GM21390 (cell line): Measurements from ENCODE around the gene ANLN.
"Not testable (repeated sequence)": the region's sequence is repeated elsewhere in the genome, so short reads cannot be mapped to it uniquely, and the experiment has no call there.

Source experiments
- ATAC-seq: cut with Tn5 transposase; IDR thresholded peaks from one replicate; pipeline ENCODE4 v1.9.1; 2021; ENCODE audit not compliant: unreplicated experiment

The ANLN gene

GRCh38 chr7:36389371-36390198 lies at the start of gene ANLN:
ANLN (plus strand) TSS chr7:36389862; CDS start chr7:36390027, 165 bp downstream.
- peak; percentile 72 for ATAC-seq

- no peak for ATAC-seq
These were observed 46.1 kb upstream of the ANLN start for GRCh38 chr7:36343548-36343947.

- ATAC-seq = no peak
These were observed 45.0 kb upstream of the ANLN start for GRCh38 chr7:36344622-36345021.

DNA sequence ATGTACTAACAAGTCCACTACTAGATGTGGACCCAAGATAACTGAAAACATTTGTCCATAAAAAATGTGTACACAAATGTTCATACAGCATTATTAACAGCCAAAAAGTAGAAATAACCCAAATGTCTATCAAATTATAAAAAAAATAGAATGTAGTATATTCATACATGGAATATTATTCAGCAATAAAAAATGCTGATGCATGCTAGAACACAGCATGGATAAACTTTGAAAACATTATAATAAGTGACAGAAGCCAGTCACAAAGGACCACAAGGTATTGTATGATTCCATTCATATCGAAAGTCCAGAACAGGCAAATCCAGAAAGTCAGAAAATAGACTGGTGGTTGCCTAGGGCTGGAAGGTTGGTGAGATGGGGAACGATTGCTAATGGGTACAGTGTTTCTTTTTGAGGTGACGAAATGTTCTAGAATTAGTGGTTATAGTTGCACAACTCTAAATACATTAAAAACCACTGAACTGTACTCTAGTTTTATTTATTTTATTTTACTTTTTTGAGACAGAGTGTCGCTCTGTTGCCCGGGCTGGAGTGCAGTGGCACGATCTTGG lies 43.3 kb upstream of the ANLN start:
- no peak for ATAC-seq

DNA sequence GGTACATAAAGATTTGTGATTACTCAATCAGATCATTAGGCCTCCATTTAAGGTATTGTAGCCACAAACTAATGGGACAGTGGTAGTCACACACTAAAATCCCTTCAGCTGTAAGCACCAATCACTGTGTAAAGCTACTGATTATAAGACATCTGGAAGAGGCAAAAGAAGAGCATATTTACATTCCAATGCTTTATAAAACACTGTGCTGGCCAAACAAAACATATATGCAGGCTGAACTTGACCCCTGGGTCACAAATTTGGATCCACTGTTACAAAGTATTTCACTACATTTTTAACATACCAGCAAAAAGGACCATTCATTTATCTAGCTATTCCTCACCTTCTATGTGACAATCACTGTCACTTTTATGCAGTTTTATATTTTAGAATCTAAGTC lies 41.4 kb upstream of the ANLN start:
- no peak for ATAC-seq

DNA sequence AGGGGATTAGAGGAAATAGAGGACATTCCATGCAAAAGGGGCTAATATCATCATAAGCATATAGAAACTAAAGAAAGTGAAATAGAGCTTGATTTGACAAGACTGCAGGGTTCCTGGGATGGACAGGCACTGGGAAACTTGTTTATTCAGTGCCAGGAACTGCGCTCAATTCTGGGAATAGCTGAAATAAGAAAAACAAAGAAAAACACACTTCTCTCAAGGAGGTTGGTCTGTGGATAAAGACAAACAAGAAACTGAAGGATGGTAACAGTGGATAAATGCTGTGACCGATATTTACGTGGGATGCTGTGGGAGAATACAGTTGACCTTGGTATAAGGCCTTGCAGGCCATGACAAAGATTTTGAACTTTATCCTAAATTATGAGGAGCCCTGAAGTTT lies 40.9 kb upstream of the ANLN start:
- ATAC-seq = no peak

- no peak for ATAC-seq
These were observed 40.0 kb upstream of the ANLN start for GRCh38 chr7:36349626-36350025.

DNA sequence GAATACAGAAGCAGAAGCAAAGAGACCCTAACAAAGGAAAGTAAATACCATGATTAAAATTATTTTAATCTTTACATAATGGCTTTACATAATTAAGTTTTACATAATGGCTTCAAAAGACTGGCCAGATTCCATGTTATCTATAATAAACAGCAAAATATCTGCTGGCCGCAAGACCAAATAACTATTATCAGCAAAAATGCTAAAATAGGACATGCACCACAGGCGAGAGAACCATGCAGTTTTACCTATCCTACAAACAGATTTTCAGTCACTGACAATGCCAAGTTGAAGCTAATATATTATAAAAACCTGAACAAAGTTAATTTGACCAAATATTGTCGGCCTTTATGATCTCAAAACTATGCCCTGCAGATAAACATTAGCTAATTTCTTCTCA lies 34.2 kb upstream of the ANLN start:
- no peak for ATAC-seq

- no peak for ATAC-seq
These were observed 32.6 kb upstream of the ANLN start for GRCh38 chr7:36357054-36357453.

DNA sequence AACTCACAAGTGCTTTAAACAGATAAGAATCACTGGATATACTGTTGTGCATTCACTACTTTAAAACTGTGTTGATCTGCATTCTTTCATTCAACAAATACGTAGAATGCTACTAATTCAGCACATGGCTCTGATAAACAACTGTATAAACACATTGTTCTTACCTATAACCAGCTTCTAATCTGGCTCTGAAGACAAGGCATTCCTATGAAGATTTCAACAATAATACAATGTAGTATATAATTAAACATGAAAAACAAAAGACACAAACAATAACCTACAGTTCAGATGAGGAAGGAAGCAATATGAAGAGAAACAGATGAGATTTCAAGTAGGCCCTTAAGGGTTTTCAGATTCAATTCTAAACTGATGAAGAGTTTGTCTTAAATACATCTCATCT lies 31.1 kb upstream of the ANLN start:
- no peak for ATAC-seq

- no peak for ATAC-seq
These were observed 29.4 kb upstream of the ANLN start for GRCh38 chr7:36360244-36360643.

- no peak for ATAC-seq
These were observed 28.4 kb upstream of the ANLN start for GRCh38 chr7:36361227-36361626.

- ATAC-seq = no peak
These were observed 26.1 kb upstream of the ANLN start for GRCh38 chr7:36363515-36363914.

DNA sequence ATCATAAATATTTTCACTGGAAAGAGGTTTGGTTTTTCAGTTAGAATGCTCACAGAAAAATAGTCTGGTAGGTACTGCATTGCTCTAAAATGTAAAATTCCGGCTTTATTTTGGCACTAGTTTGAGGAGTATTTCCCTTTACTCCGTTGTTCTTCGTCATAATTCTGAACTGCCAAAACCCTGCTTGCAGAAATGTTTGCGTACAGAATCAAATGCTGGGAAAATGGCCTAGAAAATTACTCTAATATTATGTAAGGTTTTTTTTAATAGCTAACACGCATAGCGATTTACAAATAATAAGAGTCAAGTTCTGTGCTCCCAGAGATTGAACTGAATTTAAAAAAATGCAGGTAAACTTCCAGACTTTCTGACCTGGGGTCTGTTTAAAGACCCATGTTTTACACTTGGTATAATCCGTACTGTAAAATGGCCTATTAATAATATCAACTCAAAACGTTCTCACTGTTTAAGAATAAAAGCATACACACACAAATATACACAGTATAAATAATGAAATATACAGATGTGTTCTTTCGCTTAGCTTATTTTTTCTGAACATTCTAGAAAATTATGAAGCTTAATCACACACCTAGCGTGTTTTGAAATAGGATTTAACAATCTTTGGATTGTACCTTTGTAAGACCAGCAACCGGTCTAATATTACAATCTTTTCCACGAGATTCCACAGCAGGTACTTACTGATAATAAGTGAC lies 23.5 kb upstream of the ANLN start:
- no peak for ATAC-seq

GRCh38 chr7:36366718-36367560 lies 22.7 kb upstream of the ANLN start:
- peak; percentile 99 for ATAC-seq

GRCh38 chr7:36367561-36368077 lies 22.0 kb upstream of the ANLN start:
- no peak for ATAC-seq

DNA sequence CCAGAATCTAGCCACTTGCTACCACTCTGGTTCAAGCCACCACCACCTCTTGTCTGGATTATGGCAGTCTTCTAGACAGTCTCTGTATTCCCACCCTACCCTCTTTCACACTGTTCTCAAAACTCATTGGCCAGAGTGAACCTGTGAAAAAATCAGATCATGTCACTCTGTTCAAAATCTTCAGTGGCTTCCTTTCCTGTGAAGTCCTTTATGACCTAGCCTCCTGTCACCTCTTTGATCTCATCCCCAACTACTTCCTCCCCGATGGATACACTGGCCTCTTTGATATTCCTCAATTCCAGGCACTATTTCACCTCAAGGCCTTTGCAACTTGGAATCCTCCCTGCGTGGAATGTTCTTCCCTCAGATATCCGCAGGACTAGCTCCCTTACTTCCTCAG lies 21.2 kb upstream of the ANLN start:
- no peak for ATAC-seq

GRCh38 chr7:36369171-36369570 lies 20.5 kb upstream of the ANLN start:
- no peak for ATAC-seq

DNA sequence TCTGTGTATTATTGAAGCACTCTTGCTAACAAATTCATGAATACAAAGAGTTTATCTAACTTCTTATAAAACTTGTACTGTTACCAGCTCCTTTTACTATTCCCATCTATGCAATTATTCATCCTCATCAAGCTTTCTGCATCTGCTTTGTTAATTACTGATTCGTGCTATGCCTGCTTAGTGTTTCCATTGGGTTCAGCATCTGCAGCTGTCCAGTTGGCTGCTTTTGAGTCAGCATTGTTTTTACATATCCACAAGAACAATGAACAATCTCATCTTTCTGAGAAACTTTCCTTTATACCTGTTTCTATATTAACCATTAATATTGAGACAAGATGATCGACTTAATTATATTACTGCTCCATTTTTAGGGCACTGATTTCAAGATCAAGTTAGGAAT lies 19.6 kb upstream of the ANLN start:
- ATAC-seq = no peak

DNA sequence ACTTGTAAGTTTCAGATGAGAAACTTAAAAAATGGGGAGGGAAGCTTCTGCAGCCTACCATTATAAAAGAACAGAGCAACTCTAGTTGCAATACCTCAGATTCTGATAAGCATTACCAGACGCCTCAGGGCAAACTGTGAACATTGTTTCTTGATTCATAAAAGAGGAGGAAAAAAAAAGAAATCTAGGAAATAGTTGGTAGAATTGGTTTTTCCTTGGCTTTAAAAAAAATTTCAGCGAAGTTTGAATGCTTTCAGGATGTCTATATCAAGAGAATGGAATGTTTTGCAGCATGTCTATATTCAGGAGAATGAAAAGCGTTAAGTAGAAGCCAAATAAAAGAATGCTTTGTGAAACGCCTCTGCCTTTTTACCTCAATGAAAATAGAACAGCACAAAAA lies 17.5 kb upstream of the ANLN start:
- ATAC-seq = no peak

DNA sequence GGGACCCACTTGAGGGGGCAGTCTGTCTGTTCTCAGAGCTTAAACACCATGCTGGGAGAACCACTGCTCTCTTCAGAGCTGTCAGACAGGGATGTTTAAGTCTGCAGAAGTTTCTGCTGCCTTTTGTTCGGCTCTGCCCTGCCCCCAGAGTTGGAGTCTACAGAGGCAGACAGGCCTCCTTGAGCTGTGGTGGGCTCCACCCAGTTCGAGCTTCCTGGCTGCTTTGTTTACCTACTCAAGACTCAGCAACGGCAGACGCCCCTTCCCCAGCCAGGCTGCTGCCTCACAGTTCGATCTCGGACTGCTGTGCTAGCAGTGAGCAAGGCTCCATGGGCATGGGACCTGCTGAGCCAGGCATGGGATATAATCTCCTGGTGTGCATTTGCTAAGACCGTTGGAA lies 11.1 kb upstream of the ANLN start:
- ATAC-seq = not testable (repeated sequence)
